Endothelial cell of umbilical vein (primary cell): ENCODE results near the gene S1PR4. TPM values are rescaled to one million over a fixed set of nuclear protein-coding genes. Genes with fewer than 3 reads are reported as not detected.

Source experiments
- BruUV-seq: library from RNA; stranded (reverse); fragments of 400-500 nt; replicated peaks from 2 replicates; lab custom pipeline; 2021; lab: Mats Ljungman, UMichigan
- CTCF ChIA-PET: fragments of 300-600, 350-600 bp; sonication (Branson Sonifier 250); formaldehyde crosslinking; loops from one replicate; lab custom pipeline; 2021; ENCODE audit warnings: antibody characterized with exemption, inconsistent platforms; lab: Charles Lee
- POLR2A ChIA-PET: fragments of 300-600, 350-600 bp; sonication (Branson Sonifier 250); formaldehyde crosslinking; loops from one replicate; lab custom pipeline; 2021; ENCODE audit warnings: antibody characterized with exemption, inconsistent platforms; lab: Charles Lee
- DNase-seq: peaks from one replicate; pipeline ENCODE4 v3.0.0-alpha.2; 2011; ENCODE audit warnings: low read depth, low spot score
- FAIRE-seq: peaks from 2 replicates; lab custom pipeline; 2011; peaks lifted over from hg19 to GRCh38; lab: Jason Lieb, UNC
- H2AFZ ChIP-seq: 2 replicates; pipeline ENCODE4 v1.6.0; 2012; ENCODE audit warnings: low read depth, low read length, control low read depth, inconsistent platforms
- H3K27ac ChIP-seq: 2 replicates; pipeline ENCODE4 v1.5.1; 2011; ENCODE audit warnings: low read depth, mild to moderate bottlenecking, control low read depth, low read length, moderate library complexity; ENCODE audit not compliant: insufficient read depth
- H3K27me3 ChIP-seq, 2 experiments: 2 replicates each; pipeline versions ENCODE4 v1.6.0 to v1.6.1; 2011; ENCODE audit warnings: low read length in 2 of 2, mixed read lengths in 1 of 2; ENCODE audit not compliant: control insufficient read depth in 2 of 2, insufficient read depth in 2 of 2
- H3K36me3 ChIP-seq, 2 experiments: 2 replicates in 1 of 2; 3 replicates in 1 of 2; pipeline ENCODE4 v1.5.1; 2011; ENCODE audit warnings: low read length in 2 of 2, mild to moderate bottlenecking in 1 of 2, moderate library complexity in 1 of 2; ENCODE audit not compliant: control insufficient read depth in 2 of 2, insufficient read depth in 2 of 2; ENCODE audit errors: extremely low read depth in 1 of 2
- H3K4me1 ChIP-seq: 3 replicates; pipeline ENCODE4 v1.5.1; 2011; ENCODE audit warnings: mild to moderate bottlenecking, low read length; ENCODE audit not compliant: control insufficient read depth, insufficient read depth; ENCODE audit errors: extremely low read depth
- H3K4me2 ChIP-seq: 2 replicates; pipeline ENCODE4 v1.6.1; 2011; ENCODE audit warnings: low read length, control low read depth, mixed read lengths; ENCODE audit not compliant: insufficient read depth
- H3K4me3 ChIP-seq, 3 experiments: fragments of 200-600 bp in 1 of 3; sonication (generic), shearing (Covaris generic) in 1 of 3; replicated peaks in 1 of 3; 2 replicates each; pipeline ENCODE4 v1.5.1; 2011 to 2016; ENCODE audit warnings: control low read depth in 3 of 3, low read length in 3 of 3, mild to moderate bottlenecking in 2 of 3, inconsistent platforms in 1 of 3, low read depth in 1 of 3, moderate library complexity in 1 of 3; ENCODE audit not compliant: insufficient read depth in 1 of 3
- H3K79me2 ChIP-seq: 2 replicates; pipeline ENCODE4 v1.6.0; 2012; ENCODE audit warnings: low read length, inconsistent platforms; ENCODE audit not compliant: control insufficient read depth, insufficient read depth
- H3K9ac ChIP-seq: replicated peaks from 2 replicates; pipeline ENCODE3; 2011; ENCODE audit warnings: low read length, control low read depth; ENCODE audit not compliant: insufficient read depth; ENCODE audit errors: extremely low read depth
- H3K9me1 ChIP-seq: replicated peaks from 3 replicates; pipeline ENCODE4 v1.6.0; 2011; ENCODE audit warnings: mild to moderate bottlenecking, low read length; ENCODE audit not compliant: control insufficient read depth, insufficient read depth; ENCODE audit errors: extremely low read depth
- H3K9me3 ChIP-seq: replicated peaks from 2 replicates; pipeline ENCODE4 v1.5.1; 2012; ENCODE audit warnings: low read length, inconsistent platforms; ENCODE audit not compliant: control insufficient read depth, insufficient read depth
- H4K20me1 ChIP-seq: replicated peaks from 2 replicates; pipeline ENCODE3; 2011; ENCODE audit warnings: mild to moderate bottlenecking, low read length; ENCODE audit not compliant: control insufficient read depth, insufficient read depth; ENCODE audit errors: extremely low read depth
- EZH2 ChIP-seq: IDR thresholded peaks from 2 replicates; pipeline ENCODE4 v1.6.1; 2012; ENCODE audit warnings: borderline replicate concordance, low read depth, mild to moderate bottlenecking, moderate library complexity, low read length, inconsistent platforms; ENCODE audit not compliant: severe bottlenecking
- FOS ChIP-seq: IDR thresholded peaks from 2 replicates; pipeline ENCODE4 v1.6.1; 2011; ENCODE audit warnings: mild to moderate bottlenecking, low read length, moderate library complexity, borderline replicate concordance; ENCODE audit not compliant: insufficient read depth
- GATA2 ChIP-seq: IDR thresholded peaks from 2 replicates; pipeline ENCODE4 v1.7.0; 2011; ENCODE audit warnings: low read depth, mild to moderate bottlenecking, moderate library complexity, mixed read lengths, low read length; ENCODE audit not compliant: insufficient read length, insufficient read depth
- JUN ChIP-seq: IDR thresholded peaks from 2 replicates; pipeline ENCODE4 v1.6.1; 2011; ENCODE audit warnings: borderline replicate concordance, low read depth; ENCODE audit not compliant: insufficient read length, insufficient read depth
- MYC ChIP-seq: IDR thresholded peaks from one replicate; pipeline ENCODE4 v1.6.1; 2011; ENCODE audit warnings: mild to moderate bottlenecking, low read depth, low read length
- POLR2A ChIP-seq: IDR thresholded peaks from 2 replicates; pipeline ENCODE4 v1.6.1; 2012; ENCODE audit warnings: low read depth, mild to moderate bottlenecking, control low read depth, low read length
- POLR2AphosphoS5 ChIP-seq: IDR thresholded peaks from 2 replicates; pipeline ENCODE4 v1.6.1; 2012; ENCODE audit warnings: low read depth, mild to moderate bottlenecking, control low read depth, low read length, moderate library complexity; ENCODE audit not compliant: insufficient read depth
- dilution Hi-C: fragments of 300-500 bp; cut with MboI; formaldehyde crosslinking; loops from one replicate; pipeline ENCODE4 v1.15.0; 2019; ENCODE audit warnings: low sequenced_read_pairs; ENCODE audit not compliant: extremely low pct_ligation_motif_present
- intact Hi-C: fragments of 100-400 bp; cut with micrococcal nuclease; formaldehyde crosslinking; loops from one replicate; pipeline ENCODE4 v1.10.0; 2022
- polyA plus RNA-seq, 4 experiments: library from polyadenylated mRNA; depleted of rRNA in 3 of 4; stranded (reverse) in 3 of 4; unstranded in 1 of 4; fragments of >200 nt; gene quantifications; 2 replicates each; pipeline versions ENCODE4 v1.2.1 to v1.2.3, GENCODE V29; 2011 to 2012; ENCODE audit warnings: missing spikeins in 1 of 4
- total RNA-seq: library from RNA; stranded (reverse); gene quantifications from 2 replicates; pipeline ENCODE4 v1.2.3, GENCODE V29; 2021
- TF ChIP-seq, protein P1 (sequence below), 2 donors: IDR thresholded peaks; 1 replicate in 1 of 2; 2 replicates in 1 of 2; pipeline ENCODE4 v1.5.1; 2011; ENCODE audit warnings: low read length in 2 of 2, mild to moderate bottlenecking in 2 of 2, moderate library complexity in 2 of 2, control low read depth in 1 of 2, inconsistent platforms in 1 of 2, low read depth in 1 of 2; ENCODE audit not compliant: insufficient read depth in 1 of 2; ENCODE audit errors: extremely low read depth in 1 of 2
- TF ChIP-seq, protein P2 (sequence below): IDR thresholded peaks from 2 replicates; pipeline ENCODE4 v1.6.1; 2011; ENCODE audit not compliant: insufficient read depth, insufficient read length

Gene S1PR4
- total and polyA plus RNA-seq, 2 donors (not counting 3 experiments of a cell fraction or from before 2014, with no cell fraction given): 1.7 to 2.5 TPM

DNA sequence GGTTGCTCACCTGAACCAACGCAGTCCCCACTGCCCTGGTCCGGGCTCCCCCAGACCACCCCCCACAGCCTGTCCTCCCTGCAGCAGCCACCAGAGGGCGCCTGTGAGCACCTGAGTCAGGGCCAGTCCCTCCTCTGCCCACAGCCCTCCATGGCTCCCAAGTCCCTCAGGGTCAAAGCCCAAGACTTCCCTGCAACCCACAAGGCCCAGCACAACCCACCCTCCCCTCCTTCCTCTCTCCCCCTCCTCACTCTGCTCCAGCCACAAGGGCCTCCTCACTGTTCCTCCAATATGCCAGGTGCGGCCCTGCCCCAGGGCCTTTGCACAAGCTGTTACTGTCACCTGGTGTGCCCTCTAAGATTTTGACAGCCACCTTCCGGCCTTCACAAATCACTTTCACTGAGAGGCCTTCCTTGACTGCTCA, 31.9 kb upstream of the S1PR4 start:
- dilution Hi-C loops: no loop called here
- POLR2A ChIA-PET: no interaction called here
- no peak for FAIRE-seq

DNA sequence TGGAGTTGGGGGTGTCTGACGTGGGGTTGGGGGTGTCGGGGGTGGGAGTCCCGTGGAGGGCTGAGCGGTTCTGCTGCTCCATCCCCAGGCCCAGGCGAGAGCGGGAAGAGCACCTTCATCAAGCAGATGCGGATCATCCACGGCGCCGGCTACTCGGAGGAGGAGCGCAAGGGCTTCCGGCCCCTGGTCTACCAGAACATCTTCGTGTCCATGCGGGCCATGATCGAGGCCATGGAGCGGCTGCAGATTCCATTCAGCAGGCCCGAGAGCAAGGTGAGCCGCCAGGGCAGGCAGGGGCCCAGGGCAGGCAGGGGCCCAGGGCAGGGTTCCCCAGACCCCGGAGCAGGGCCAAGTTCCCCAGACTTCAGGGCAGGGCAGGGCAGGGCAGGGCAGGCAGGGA, 30.1 kb upstream of the S1PR4 start:
- H3K9me3 ChIP-seq: no peaks in the 10 kb centered on the region
- H3K4me1 ChIP-seq: no peaks in the 10 kb centered on the region
- H3K36me3 ChIP-seq: no peaks in the 10 kb centered on the region
- POLR2A ChIA-PET: no interaction called here
- no peaks in the 10 kb centered on the region for H4K20me1 ChIP-seq
- no peak overlapping the region for H3K4me2 ChIP-seq
- CTCF ChIA-PET: no interaction called here
- dilution Hi-C loops (no loop called here), intact Hi-C loops (no loop called here)
- DNase-seq: no peak
- no peak overlapping the region for H3K9ac ChIP-seq
- no peak overlapping the region for H3K4me3 ChIP-seq
- TF ChIP-seq, protein P1, sequence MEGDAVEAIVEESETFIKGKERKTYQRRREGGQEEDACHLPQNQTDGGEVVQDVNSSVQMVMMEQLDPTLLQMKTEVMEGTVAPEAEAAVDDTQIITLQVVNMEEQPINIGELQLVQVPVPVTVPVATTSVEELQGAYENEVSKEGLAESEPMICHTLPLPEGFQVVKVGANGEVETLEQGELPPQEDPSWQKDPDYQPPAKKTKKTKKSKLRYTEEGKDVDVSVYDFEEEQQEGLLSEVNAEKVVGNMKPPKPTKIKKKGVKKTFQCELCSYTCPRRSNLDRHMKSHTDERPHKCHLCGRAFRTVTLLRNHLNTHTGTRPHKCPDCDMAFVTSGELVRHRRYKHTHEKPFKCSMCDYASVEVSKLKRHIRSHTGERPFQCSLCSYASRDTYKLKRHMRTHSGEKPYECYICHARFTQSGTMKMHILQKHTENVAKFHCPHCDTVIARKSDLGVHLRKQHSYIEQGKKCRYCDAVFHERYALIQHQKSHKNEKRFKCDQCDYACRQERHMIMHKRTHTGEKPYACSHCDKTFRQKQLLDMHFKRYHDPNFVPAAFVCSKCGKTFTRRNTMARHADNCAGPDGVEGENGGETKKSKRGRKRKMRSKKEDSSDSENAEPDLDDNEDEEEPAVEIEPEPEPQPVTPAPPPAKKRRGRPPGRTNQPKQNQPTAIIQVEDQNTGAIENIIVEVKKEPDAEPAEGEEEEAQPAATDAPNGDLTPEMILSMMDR (IDR thresholded peaks at IDR 0.05; ENCODE audit: extremely low read depth in 1 of 2, insufficient read depth in 1 of 2, low read depth in 1 of 2, low read length in 2 of 2): no peak
- TF ChIP-seq, protein P2, sequence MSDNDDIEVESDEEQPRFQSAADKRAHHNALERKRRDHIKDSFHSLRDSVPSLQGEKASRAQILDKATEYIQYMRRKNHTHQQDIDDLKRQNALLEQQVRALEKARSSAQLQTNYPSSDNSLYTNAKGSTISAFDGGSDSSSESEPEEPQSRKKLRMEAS: no peak
- TF ChIP-seq POLR2AphosphoS5 (no peak), POLR2A (no peak), GATA2 (no peak), JUN (no peak), FOS (no peak), MYC (no peak), EZH2 (no peak)
- H3K9me1 ChIP-seq: no peaks in the 10 kb centered on the region
- H2AFZ ChIP-seq: no peak overlapping the region
- H3K79me2 ChIP-seq: no peaks in the 10 kb centered on the region
- H3K27ac ChIP-seq: no peak overlapping the region
- no TSS peak for BruUV-seq
- FAIRE-seq: no peak
- H3K27me3 ChIP-seq: no peaks in the 10 kb centered on the region

More for the DNA sequence above, 31.9 kb upstream of the S1PR4 start:
- no TSS peak for BruUV-seq
- H3K27ac ChIP-seq: no peak overlapping the region
- no peaks in the 10 kb centered on the region for H4K20me1 ChIP-seq
- peaks cover 13% of the 10 kb centered on the region for H3K4me1 ChIP-seq
- no peaks in the 10 kb centered on the region for H3K9me3 ChIP-seq
- H3K36me3 ChIP-seq: no peaks in the 10 kb centered on the region
- no peak for DNase-seq
- TF ChIP-seq POLR2AphosphoS5 (no peak), GATA2 (no peak), POLR2A (no peak)
- TF ChIP-seq, protein P1 (IDR thresholded peaks at IDR 0.05; ENCODE audit: extremely low read depth in 1 of 2, insufficient read depth in 1 of 2, low read depth in 1 of 2, low read length in 2 of 2): peak; percentile 83 to 94
- H3K9ac ChIP-seq: no peak overlapping the region
- H3K27me3 ChIP-seq: no peaks in the 10 kb centered on the region
- no peak overlapping the region for H3K4me2 ChIP-seq
- H3K9me1 ChIP-seq: no peaks in the 10 kb centered on the region
- no peak overlapping the region for H2AFZ ChIP-seq
- H3K4me3 ChIP-seq: no peak overlapping the region
- H3K79me2 ChIP-seq: no peaks in the 10 kb centered on the region
- intact Hi-C loops: loop anchor here (1.0 kb wide), 2 partner anchors 9 to 17 kb away; no protein-coding TSS in a partner anchor
- CTCF ChIA-PET: interaction anchor here (1.5 to 8.4 kb wide), 2 partner anchors 13 to 17 kb away, joined by 5 to 122 read pairs; no protein-coding TSS in a partner anchor
